HG02763 (cell line): ENCODE results near the gene PRR3.

Source experiments
- ATAC-seq: cut with Tn5 transposase; IDR thresholded peaks from one replicate; pipeline ENCODE4 v1.9.1; 2021; ENCODE audit warnings: mild to moderate bottlenecking, moderate library complexity; ENCODE audit not compliant: unreplicated experiment

PRR3 gene

DNA sequence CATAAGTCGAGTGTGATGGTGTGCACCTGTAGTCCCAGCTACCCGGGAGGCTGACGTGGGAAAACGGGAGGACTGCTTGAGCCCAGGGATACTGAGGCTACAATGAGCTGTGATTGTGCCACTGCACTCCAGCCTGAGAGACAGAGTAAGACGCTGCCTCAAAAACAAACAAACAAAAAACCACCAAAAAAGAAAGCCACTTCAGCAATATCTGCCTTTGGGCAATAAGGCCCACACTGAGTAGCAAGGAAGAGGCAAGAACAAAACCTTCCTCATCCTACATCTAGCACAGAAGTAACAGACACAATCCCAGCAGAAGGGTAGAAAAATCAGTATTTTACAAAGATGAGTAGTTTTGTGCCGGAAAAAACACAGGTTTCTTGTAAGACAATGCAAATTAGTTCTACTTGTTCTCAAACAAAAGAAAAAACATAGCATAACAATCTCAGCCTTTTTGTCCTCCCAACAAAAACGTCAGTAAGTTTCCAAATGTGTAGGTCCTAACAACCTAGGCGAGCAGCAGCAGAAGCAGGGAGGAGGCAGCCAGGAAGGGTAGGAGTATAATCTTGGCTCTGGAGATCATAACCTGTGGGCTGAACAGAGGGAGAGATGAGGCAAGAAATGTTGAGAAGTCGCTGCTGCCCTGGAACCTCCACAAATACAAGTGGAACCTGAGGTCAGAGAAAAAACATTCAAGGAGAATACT lies 54.2 kb downstream of the PRR3 start:
- ATAC-seq, result no peak

DNA sequence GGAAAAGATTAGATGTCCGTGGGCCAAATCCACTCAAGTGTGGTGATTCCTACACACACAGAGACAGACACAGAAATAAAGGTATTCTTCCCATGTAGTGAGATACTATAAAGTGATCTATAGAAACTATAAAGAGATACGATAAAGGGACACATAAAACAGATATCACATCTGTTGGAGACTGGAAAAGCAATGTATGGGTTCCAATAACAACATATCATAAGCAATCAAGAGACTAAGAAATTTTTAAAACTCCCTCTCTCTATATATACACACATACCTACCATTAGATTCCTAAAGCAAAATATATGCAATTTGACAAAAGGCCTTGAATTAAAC lies 54.7 kb downstream of the PRR3 start:
- ATAC-seq, result no peak

DNA sequence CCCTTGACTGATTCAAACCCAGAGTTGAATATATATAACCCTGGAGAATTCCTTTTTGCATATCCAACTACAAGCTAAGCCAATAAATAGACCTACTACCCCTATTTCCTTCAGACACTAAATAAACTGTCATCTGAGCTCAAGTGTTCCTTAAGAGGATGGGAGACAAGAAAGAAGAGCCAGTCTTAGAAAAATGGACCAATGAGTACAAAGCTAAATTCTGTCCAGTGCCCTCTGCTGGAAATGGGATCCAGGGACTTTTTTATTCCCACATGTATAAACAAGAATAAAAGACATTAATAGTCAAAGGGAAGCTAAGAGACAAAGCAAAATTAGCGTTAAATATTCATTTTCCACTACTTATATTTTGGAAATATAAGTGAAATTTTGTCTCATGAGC lies 55.1 kb downstream of the PRR3 start:
- no peak for ATAC-seq

- ATAC-seq, result no peak
Observed at GRCh38 chr6:30612687-30613248, 55.7 kb downstream of the PRR3 start.
